Effector memory CD8-positive, alpha-beta T cell (primary cell): ENCODE results near the gene SETD3.

Experiments
- ATAC-seq: fragments of 150-1000 bp; cut with Tn5 transposase; replicated peaks from 2 replicates; pipeline ENCODE4 v1.10.0; 2021; ENCODE audit warnings: mild to moderate bottlenecking, moderate library complexity
- DNase-seq, 3 experiments: peaks; one replicate each; pipeline ENCODE4 v3.0.0; 2021
- H3K27ac Mint-ChIP-seq, 2 donors: one replicate each; pipeline ENCODE4 v1.8.0; 2022; ENCODE audit warnings: mild to moderate bottlenecking in 2 of 2, mixed read lengths in 2 of 2, moderate library complexity in 2 of 2
- H3K27me3 Mint-ChIP-seq, 2 donors: one replicate each; pipeline ENCODE4 v1.8.0; 2022; ENCODE audit warnings: mixed read lengths in 2 of 2
- H3K36me3 Mint-ChIP-seq: one replicate; pipeline ENCODE4 v1.8.0; 2022; ENCODE audit warnings: mild to moderate bottlenecking, moderate library complexity, mixed read lengths; ENCODE audit not compliant: insufficient read depth
- H3K4me1 Mint-ChIP-seq, 2 donors: one replicate each; pipeline ENCODE4 v1.8.0; 2022; ENCODE audit warnings: low read depth in 2 of 2, mixed read lengths in 2 of 2
- H3K4me3 Mint-ChIP-seq, 2 donors: one replicate each; pipeline ENCODE4 v1.8.0; 2022; ENCODE audit warnings: mild to moderate bottlenecking in 2 of 2, mixed read lengths in 2 of 2, moderate library complexity in 2 of 2
- H3K9me3 Mint-ChIP-seq, 2 donors: one replicate each; pipeline ENCODE4 v1.8.0; 2022; ENCODE audit warnings: mixed read lengths in 2 of 2

Gene SETD3

DNA sequence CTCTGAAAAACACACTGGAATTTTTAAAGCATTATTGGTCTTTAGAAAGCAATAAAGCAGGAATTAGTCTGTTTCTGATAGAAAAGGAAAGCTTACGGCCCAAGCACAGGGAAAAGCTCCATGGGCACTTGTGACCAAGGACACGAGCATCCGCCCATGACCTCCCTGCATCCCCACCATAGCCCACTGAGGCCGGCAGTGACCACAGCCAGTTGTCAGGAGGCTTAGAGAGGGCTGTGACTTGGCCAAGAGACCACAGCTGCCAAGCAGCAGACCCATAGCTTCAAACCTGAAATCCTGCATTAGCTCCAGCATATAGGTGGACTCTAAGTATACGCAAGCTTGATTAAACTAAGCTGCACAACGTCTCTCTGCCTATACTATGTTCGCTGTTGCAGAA is 8.9 kb downstream of the SETD3 start:
- H3K27me3 Mint-ChIP-seq = no peaks in the 10 kb centered on the region
- H3K27ac Mint-ChIP-seq = no peak overlapping the region
- no peak overlapping the region for H3K4me3 Mint-ChIP-seq
- H3K4me1 Mint-ChIP-seq = peaks cover 45 to 49% of the 10 kb centered on the region in 2 donors
- ATAC-seq (no peak), DNase-seq (no peak)
- peaks cover 3% of the 10 kb centered on the region for H3K36me3 Mint-ChIP-seq
- no peaks in the 10 kb centered on the region for H3K9me3 Mint-ChIP-seq

DNA sequence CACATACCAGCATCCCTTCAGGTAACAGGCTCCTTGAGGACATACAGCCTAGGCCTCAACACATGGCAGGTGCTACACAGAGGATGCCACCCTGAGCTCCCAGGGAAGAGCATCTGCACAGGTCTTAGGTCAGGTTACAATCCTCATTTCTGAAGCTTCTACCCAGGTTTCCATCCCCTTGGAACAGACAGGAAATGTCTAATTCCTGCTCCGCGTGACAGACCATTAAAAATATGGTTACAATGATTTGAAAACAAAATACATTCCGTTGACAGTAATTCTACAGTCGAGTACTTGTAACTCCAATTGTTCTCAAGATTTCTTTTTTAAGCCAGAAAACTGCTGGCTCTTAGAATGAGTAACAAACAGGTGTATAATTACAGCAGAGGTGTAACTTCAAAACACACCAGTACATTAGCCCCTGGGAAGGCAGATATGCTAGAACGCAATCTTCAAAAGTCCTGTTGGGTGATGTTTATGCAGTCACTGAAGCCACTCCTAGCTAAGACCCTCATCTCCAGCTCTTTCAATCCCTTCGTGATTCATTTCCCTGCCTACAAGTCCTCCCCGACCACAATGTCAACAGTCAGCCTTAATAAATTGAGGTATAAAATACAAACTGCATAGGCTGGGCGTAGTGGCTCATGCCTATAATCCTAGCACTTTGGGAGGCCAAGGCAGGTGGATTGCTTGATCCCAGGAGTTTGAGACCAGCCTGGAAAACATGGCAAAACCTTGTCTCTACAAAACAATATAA is 11.6 kb downstream of the SETD3 start:
- Mint-ChIP-seq H3K27ac (peak overlapping the region in 1 of 2 donors; percentile 36), H3K4me1 (peaks cover 45 to 48% of the 10 kb centered on the region in 2 donors), H3K9me3 (no peaks in the 10 kb centered on the region), H3K4me3 (no peak overlapping the region), H3K36me3 (peaks cover 10% of the 10 kb centered on the region), H3K27me3 (no peaks in the 10 kb centered on the region)
- ATAC-seq = no peak
- DNase-seq = no peak

DNA sequence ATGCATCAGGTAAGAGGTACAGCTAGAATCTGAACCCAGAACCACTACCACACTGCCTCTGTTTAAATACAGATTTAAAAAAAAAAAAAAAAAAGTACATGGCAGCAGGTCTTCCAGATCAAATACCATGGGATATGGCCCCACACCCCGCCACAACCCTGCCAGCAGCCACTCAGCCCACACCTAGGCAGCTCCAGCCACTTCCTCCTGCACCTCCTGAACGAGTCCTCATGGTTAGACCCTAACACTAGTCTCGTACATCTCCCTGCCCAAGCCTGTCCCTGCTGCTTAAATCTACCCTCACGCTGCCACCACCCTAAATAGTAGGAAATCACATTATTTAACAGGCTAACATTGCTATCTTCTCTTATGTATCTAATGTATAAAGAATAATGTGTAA is 12.6 kb downstream of the SETD3 start:
- peak overlapping the region in 1 of 2 donors; percentile 23 for H3K4me3 Mint-ChIP-seq
- H3K36me3 Mint-ChIP-seq = peaks cover 16% of the 10 kb centered on the region
- DNase-seq = no peak
- no peaks in the 10 kb centered on the region for H3K27me3 Mint-ChIP-seq
- no peaks in the 10 kb centered on the region for H3K9me3 Mint-ChIP-seq
- no peak for ATAC-seq
- H3K27ac Mint-ChIP-seq = peak overlapping the region in 1 of 2 donors; percentile 36
- H3K4me1 Mint-ChIP-seq = peaks cover 41 to 43% of the 10 kb centered on the region in 2 donors

DNA sequence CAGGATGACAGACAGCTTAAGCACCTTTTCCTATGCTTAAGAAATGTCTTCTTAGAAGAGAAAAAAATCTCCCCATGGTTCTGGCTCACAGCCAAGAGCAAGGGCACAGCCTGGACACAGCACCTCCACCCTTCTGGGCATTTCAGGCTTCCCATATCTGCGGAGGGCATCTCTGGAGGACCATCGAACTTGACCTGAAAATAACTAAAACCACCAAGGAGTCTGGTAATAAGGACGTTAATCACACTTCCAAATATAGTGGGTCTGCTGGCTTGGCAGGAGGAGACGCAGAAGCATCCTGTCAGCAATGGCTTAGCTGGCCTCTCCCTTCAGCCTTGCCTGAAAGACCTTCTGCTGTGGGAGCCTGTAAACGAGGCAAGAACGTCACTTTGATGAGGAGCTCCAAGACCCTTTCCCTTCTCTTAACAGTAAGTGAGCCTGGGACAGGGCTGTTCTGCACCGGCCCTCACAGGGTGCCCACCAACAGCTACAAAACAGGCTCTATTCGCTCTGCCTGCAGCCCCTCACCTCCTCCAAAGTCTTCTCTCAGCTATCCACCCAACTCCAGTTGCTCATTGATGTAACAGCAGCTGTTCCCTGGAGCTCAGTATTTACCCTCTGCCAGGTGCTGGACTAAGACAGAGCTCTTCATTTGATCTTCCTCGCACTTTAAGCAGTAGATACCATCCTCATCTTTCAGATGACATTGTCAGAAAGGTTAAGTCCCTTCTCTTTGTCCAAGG is 13.2 kb downstream of the SETD3 start:
- Mint-ChIP-seq H3K36me3 (peaks cover 18% of the 10 kb centered on the region), H3K9me3 (no peaks in the 10 kb centered on the region), H3K27me3 (no peaks in the 10 kb centered on the region), H3K27ac (peak overlapping the region in 1 of 2 donors; percentile 36), H3K4me3 (peak overlapping the region in 1 of 2 donors; percentile 23), H3K4me1 (peaks cover 38 to 39% of the 10 kb centered on the region in 2 donors)
- no peak for ATAC-seq
- DNase-seq = no peak

DNA sequence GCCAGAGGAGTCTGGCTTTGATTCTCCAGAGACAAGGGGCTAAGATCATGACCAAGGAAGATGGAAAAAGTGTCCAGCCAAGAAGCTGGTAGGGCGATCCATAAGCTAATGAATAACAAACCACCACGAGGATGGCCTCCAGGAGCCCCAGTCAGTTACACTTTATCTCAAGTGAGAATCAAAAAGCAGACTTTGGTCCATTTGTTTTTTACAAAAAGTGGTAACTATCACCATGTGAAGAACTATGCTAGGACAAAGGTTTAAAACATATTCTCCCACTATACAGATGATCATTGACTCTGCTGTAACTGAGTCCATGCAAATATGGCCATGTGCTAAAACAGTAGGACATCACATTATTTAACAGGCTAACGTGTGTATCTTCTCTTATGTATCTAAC is 13.9 kb downstream of the SETD3 start:
- peaks cover 38 to 47% of the 10 kb centered on the region in 2 donors for H3K4me1 Mint-ChIP-seq

DNA sequence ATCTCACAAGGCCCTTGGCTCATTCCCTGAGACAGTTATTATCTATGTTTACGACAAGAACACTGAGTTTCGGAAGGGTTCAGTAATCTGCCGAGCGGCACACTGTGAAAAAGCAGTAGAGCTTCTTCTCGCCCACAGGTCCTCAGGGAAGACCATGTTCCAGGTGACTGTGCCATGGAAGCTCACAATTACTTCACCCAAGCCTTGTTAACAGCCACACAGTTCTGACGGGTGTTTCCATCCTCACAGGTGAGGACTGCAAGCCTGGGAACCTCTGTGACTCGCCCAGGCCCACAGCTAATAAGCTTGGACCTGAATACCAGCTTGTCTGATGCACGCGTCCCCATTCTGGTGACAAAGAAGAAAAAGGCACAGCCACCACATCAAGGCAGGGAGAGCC is 15.4 kb downstream of the SETD3 start:
- Mint-ChIP-seq H3K27ac (no peak overlapping the region), H3K4me1 (peaks cover 33 to 44% of the 10 kb centered on the region in 2 donors), H3K4me3 (no peak overlapping the region), H3K36me3 (peaks cover 35% of the 10 kb centered on the region), H3K9me3 (no peaks in the 10 kb centered on the region), H3K27me3 (no peaks in the 10 kb centered on the region)
- DNase-seq (no peak), ATAC-seq (no peak)

More for the DNA sequence above, 13.9 kb downstream of the SETD3 start:
- Mint-ChIP-seq H3K4me3 (no peak overlapping the region), H3K27me3 (no peaks in the 10 kb centered on the region), H3K27ac (no peak overlapping the region), H3K9me3 (no peaks in the 10 kb centered on the region), H3K36me3 (peaks cover 26% of the 10 kb centered on the region)
- ATAC-seq = no peak
- no peak for DNase-seq

DNA sequence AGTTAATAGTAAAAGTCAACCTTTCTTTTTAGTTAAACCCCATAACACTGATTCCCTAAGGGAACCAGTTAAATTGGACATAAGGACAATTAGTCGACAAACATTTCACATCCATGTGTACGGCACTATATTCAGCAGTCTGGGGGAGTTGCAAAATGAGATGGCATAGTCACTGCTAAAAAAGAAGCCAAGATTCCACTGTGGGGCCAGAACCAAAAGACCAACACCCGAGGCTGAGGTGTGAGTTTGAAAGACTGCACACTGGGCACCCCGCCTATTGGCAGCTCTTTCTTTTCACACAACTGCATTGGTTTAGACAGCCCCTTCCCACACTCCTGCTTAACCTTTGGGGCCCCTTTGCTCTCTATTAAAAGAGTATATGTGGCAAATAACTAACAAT is 16.7 kb downstream of the SETD3 start:
- no peak for DNase-seq
- Mint-ChIP-seq H3K9me3 (no peaks in the 10 kb centered on the region), H3K27me3 (no peaks in the 10 kb centered on the region), H3K4me3 (no peak overlapping the region), H3K4me1 (peaks cover 25 to 42% of the 10 kb centered on the region in 2 donors), H3K36me3 (peaks cover 32% of the 10 kb centered on the region), H3K27ac (no peak overlapping the region)
- no peak for ATAC-seq

DNA sequence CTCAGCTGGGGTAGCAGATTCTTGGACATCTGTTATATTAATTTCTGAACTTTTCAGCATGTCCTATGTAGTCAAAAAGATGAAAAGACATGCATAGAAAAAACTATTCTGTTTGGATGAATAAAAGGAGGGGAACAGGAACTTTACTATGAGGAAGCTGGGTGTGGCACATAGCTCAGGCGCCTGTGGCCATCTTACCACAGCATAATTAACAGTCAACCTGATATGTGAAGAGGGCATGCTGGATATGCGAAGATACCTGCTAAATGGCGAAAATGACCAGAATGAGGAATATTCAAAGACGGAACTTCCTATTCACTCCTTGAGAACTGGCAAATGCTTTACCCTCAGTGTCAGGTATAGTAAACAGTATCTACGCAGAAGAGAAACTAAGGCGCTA is 18.4 kb downstream of the SETD3 start:
- Mint-ChIP-seq H3K36me3 (peaks cover 40% of the 10 kb centered on the region), H3K27me3 (no peaks in the 10 kb centered on the region), H3K4me1 (peaks cover 9 to 29% of the 10 kb centered on the region in 2 donors), H3K27ac (peak overlapping the region in 1 of 2 donors; percentile 80), H3K9me3 (no peaks in the 10 kb centered on the region), H3K4me3 (no peak overlapping the region)
- ATAC-seq (no peak), DNase-seq (no peak)

DNA sequence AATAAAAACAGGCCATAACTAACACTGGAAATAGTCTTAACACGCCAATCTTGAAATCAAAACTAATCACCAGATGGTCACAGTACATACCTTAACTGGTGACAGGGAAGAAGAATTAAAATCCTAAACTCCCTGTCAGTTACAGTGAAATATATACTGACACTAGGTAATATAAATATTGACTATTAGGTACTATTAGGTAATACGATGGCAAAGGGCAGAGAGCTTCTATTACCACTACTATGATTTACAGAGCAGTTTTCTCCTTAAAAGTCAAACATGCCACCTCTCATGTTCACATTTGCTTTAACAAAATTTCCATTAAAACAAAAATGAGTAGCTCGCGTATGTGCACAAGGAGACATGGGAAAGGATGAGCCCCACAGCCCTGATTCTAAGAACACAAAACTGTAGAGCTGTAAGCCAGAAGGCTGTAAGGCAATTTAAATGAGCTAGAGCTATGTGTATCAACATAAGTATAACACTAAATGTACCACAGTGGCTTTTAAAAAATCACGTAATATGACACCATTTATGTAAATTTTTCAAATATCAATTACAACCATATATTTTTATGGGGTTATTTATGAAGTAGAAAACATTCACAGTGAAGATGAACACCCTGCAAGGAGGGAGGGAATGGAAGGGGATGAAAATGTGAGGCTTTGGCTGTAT is 19.1 kb downstream of the SETD3 start:
- H3K27me3 Mint-ChIP-seq = no peaks in the 10 kb centered on the region
- H3K36me3 Mint-ChIP-seq = peaks cover 43% of the 10 kb centered on the region
- no peak overlapping the region for H3K4me3 Mint-ChIP-seq
- H3K4me1 Mint-ChIP-seq = peaks cover 9 to 29% of the 10 kb centered on the region in 2 donors
- ATAC-seq (no peak), DNase-seq (no peak)
- H3K9me3 Mint-ChIP-seq = no peaks in the 10 kb centered on the region
- peak overlapping the region in 1 of 2 donors; percentile 33 for H3K27ac Mint-ChIP-seq

DNA sequence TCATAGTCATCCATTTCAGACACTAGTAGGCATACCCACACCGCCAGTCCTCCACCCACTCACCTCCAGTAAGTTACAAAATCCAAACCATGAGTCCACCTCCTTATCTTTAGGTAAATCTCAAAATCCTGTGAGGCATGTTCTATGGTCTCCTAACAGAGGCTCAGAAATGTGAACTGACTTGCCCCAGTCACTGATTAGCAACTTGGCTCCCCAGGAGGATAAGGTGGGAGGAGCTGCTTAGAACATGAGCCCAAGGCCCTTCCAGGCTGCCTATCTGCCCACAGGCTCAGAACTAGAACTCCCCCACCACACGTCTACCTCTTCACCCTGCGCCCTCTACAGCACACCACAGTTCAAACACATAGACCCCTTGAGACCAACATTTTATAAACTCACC is 19.9 kb downstream of the SETD3 start:
- Mint-ChIP-seq H3K36me3 (peaks cover 49% of the 10 kb centered on the region), H3K9me3 (no peaks in the 10 kb centered on the region), H3K4me3 (no peak overlapping the region), H3K27ac (peak overlapping the region; percentile 33 to 57), H3K4me1 (peaks cover 6 to 25% of the 10 kb centered on the region in 2 donors), H3K27me3 (no peaks in the 10 kb centered on the region)
- ATAC-seq (no peak), DNase-seq (no peak)

DNA sequence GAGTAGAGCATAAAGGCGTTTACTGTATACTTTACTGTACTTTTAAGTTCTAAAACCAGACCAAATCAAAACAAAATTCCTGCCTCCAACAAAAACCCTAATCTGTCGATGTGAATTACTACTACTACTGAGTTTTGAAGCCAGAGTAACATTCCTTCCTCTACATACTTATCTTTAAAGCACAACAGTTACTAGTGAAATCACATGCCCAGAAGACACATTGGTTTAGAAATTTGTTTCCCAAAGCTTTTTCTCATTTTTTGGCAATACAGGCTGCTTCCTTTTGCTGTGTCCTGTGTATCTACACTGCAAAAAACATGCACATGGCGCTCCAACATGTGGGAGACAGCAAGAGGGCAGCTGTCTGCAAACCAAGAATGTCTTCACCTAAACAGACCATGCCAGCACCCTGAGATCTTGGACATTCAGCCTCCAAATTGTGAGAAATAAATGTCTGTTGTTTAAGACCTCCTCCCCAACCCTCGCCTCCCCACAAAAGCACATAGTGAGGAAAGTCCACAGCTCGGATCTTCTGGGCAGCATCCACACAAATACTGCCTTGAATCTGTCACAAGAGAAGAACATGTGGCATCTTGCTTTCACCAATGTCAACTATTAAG is 21.1 kb downstream of the SETD3 start:
- Mint-ChIP-seq H3K4me1 (peaks cover 6 to 25% of the 10 kb centered on the region in 2 donors), H3K9me3 (no peaks in the 10 kb centered on the region), H3K4me3 (no peak overlapping the region), H3K27ac (peak overlapping the region; percentile 33 to 57), H3K27me3 (no peaks in the 10 kb centered on the region), H3K36me3 (peaks cover 49% of the 10 kb centered on the region)
- no peak for ATAC-seq
- no peak for DNase-seq

DNA sequence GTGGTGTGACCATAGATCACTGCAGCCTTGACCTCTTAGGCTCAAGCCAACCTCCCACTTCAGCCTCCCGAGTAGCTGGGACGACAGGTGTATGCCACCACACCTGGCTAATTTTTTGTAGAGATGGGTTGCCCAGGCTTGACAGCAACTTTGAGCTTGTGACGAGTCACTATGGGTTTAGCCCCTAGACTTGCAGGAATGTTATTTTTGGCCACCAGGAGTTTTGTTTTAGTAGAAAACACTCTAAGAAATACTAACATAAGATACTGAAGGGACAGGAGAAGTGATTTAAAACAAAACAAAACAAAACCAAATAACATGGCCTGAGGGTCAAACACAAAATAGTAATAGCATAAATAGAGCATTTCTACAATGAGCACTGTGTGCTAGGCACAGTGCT is 26.4 kb downstream of the SETD3 start:
- H3K9me3 Mint-ChIP-seq = no peaks in the 10 kb centered on the region
- no peak overlapping the region for H3K27ac Mint-ChIP-seq
- H3K27me3 Mint-ChIP-seq = no peaks in the 10 kb centered on the region
- no peak overlapping the region for H3K4me3 Mint-ChIP-seq
- DNase-seq (no peak), ATAC-seq (no peak)
- peaks cover 4 to 13% of the 10 kb centered on the region in 2 donors for H3K4me1 Mint-ChIP-seq
- H3K36me3 Mint-ChIP-seq = peaks cover 29% of the 10 kb centered on the region

DNA sequence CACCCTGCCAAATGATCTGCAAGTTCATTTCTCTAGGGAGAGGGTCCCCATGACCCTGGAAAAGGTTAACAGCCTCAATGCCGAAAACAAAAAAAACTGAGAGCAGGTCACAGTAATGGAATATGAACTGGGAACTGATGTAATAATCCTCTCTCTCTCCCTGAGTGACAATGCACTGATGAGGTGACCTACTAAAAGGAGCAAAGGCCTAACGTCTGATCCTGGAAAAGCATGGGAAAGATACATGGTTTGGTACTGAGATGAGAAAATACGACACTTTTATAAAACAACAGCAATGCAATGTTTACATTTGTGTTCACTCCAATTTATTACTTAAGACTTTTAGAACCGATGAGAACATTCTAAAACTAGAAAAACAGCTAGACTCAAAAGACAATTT is 27.7 kb downstream of the SETD3 start:
- DNase-seq (no peak), ATAC-seq (no peak)
- Mint-ChIP-seq H3K27ac (peak overlapping the region in 1 of 2 donors; percentile 46), H3K4me1 (peaks cover 4 to 13% of the 10 kb centered on the region in 2 donors), H3K36me3 (peaks cover 33% of the 10 kb centered on the region), H3K4me3 (no peak overlapping the region), H3K9me3 (no peaks in the 10 kb centered on the region), H3K27me3 (no peaks in the 10 kb centered on the region)
